Testis (tissue), 2 donors: ENCODE data around the gene PDE6B.

Experiments used
- POLR2A ChIP-seq: fragments of 450-650 bp; IDR thresholded peaks from one replicate; pipeline ENCODE4 v1.6.1; 2017; ENCODE audit warnings: antibody characterized with exemption, mild to moderate bottlenecking, moderate library complexity
- TF ChIP-seq, protein P1 (sequence below), 3 experiments: fragments of 450-650 bp in 2 of 3; fragments of 200-600 bp in 1 of 3; sonication (generic) in 1 of 3; IDR thresholded peaks; one replicate each; pipeline ENCODE4 v1.5.1; 2016 to 2019; ENCODE audit warnings: antibody characterized with exemption in 3 of 3, mild to moderate bottlenecking in 2 of 3, moderate library complexity in 1 of 3

DNA sequence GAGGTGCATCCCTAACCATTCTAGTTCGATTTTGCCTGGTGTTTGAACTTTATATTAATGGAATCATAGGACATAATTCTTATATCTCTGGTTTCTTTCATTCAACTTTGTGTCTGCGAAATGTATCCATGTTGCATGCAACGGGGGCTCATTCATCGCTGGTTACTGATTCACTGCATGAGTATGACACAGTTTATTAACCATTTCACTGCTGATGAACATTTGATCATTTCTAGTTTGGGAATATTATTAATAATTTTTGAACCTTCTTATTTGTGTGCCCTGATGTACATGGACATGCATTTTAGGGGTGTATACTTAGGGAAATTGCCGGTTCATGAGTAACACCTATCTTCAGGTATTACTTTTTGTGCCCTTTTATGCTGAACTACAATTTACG, 44.2 kb upstream of the PDE6B start:
- TF ChIP-seq, protein P1, sequence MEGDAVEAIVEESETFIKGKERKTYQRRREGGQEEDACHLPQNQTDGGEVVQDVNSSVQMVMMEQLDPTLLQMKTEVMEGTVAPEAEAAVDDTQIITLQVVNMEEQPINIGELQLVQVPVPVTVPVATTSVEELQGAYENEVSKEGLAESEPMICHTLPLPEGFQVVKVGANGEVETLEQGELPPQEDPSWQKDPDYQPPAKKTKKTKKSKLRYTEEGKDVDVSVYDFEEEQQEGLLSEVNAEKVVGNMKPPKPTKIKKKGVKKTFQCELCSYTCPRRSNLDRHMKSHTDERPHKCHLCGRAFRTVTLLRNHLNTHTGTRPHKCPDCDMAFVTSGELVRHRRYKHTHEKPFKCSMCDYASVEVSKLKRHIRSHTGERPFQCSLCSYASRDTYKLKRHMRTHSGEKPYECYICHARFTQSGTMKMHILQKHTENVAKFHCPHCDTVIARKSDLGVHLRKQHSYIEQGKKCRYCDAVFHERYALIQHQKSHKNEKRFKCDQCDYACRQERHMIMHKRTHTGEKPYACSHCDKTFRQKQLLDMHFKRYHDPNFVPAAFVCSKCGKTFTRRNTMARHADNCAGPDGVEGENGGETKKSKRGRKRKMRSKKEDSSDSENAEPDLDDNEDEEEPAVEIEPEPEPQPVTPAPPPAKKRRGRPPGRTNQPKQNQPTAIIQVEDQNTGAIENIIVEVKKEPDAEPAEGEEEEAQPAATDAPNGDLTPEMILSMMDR (IDR thresholded peaks at IDR 0.05), result no peak
- TF ChIP-seq POLR2A, result no peak
